ENCODE results near the gene DENND1A. TPM values are rescaled to one million over a fixed set of nuclear protein-coding genes. Genes with fewer than 3 reads are reported as not detected.

DENND1A gene
- total RNA-seq, 2 experiments from 2014 or later, result 23.7 to 29.5 TPM

DNA sequence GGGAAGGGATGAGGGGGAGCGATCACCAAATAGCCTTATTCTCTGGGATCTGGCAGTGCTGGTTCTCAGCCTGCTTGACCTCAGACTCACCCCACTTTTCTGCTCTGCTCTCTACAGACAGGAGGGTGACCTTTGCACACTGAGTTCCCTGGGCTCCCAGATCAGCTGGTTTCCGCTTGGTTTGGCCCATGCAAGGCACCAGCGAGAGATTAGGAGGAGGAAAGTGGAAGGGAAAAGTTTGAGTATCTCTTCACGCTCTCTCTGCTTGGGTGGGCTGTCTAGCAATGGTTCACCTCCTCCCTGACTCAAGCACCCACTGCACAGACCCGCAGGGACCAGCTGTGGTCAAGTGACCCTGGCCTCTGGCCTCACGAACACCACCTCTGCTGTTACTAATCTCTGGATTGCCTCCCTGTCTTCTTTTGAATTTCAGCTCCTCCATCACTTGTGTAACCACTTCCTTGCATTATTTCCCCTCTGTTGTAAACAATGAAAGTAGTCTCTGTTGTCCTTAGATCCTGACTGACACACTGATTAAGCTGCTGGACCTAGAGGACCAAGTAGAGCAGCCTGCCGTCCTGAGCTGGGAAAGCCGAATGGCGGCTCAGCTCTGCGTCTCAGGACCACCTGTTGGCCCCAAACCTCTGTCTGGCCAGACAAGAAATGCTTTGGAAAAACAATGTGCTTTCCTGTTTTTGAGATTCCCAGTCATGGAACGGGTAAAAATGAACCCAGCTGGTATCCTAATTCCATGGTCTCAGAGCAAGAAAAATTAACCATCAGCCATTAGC, 387.3 kb downstream of the DENND1A start:
- Mint-ChIP-seq H3K27ac (no peak overlapping the region), H3K36me3 (ENCODE audit: low read depth) (peaks cover 3% of the 10 kb centered on the region), H3K27me3 (no peaks in the 10 kb centered on the region), H3K4me3 (no peak overlapping the region), H3K4me1 (no peaks in the 10 kb centered on the region), H3K9me3 (ENCODE audit: low read depth) (no peaks in the 10 kb centered on the region)
- intact Hi-C loops (cut with DNase I, micrococcal nuclease), result loop anchor here in 1 of 2 experiments (5.0 to 10.0 kb wide), 2 partner anchors 385 to 462 kb away; no protein-coding TSS in a partner anchor
- POLR2A ChIA-PET, result no interaction called here
- ATAC-seq, result no peak
- DNase-seq, result no peak
- CTCF ChIA-PET, result interaction anchor here (0.6 to 2.3 kb wide), 4 partner anchors 10 to 498 kb away, joined by 3 to 13 read pairs (median 3); no protein-coding TSS in a partner anchor

DNA sequence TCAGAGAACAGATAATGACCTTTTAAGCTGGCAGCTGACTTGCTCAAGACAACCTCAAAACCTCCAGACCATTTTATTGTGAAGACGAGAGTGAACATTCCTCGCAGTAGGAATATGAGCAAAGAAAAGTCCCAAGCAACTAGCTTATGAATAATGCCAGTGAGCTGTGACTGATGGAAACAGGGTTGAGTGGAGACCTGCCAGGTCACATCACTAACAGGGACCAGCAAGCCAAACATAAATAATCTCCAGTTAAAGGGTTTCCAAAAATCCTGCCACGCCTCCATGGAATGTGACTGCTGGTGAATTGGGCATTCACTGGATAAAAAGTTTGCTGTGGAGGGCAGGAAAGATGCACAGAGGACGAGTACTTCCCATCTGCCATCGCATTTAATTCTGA, 388.5 kb downstream of the DENND1A start:
- Mint-ChIP-seq H3K27ac (no peak overlapping the region), H3K27me3 (no peaks in the 10 kb centered on the region), H3K4me1 (peaks cover 6% of the 10 kb centered on the region), H3K4me3 (no peak overlapping the region), H3K9me3 (ENCODE audit: low read depth) (no peaks in the 10 kb centered on the region), H3K36me3 (ENCODE audit: low read depth) (peaks cover 3% of the 10 kb centered on the region)
- intact Hi-C loops (cut with DNase I, micrococcal nuclease), result loop anchor here in 1 of 2 experiments (5.0 to 10.0 kb wide), 2 partner anchors 386 to 463 kb away; no protein-coding TSS in a partner anchor
- DNase-seq (no peak), ATAC-seq (no peak)
- ChIA-PET POLR2A (no interaction called here), CTCF (interaction anchor here (0.7 to 2.3 kb wide), 6 partner anchors 8 to 512 kb away, joined by 3 to 13 read pairs (median 4); no protein-coding TSS in a partner anchor)

DNA sequence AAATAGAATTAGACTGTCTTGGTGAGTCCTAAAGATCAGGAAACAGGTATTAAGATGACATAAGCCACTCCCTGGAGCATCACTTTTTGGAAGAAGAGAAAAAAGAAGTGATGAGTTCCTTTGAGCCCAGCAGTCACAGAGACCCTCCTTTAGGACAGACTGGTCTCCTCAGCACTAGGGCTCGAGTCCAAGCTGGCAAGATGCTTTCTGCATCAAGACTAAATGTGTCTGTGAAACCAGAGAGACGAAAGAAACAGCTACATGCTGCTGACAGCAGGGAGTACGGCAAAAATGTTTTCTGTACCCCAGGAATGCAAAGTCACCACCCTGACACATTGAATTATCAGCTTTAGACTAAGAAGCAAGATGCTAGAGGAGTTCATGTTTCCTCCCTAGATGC, 389.5 kb downstream of the DENND1A start:
- Mint-ChIP-seq H3K36me3 (ENCODE audit: low read depth) (peaks cover 6% of the 10 kb centered on the region), H3K27me3 (no peaks in the 10 kb centered on the region), H3K4me1 (peaks cover 7% of the 10 kb centered on the region), H3K4me3 (no peak overlapping the region), H3K27ac (no peak overlapping the region), H3K9me3 (ENCODE audit: low read depth) (no peaks in the 10 kb centered on the region)
- DNase-seq (no peak), ATAC-seq (no peak)
- CTCF ChIA-PET, result no interaction called here
- POLR2A ChIA-PET, result no interaction called here
- intact Hi-C loops (cut with DNase I, micrococcal nuclease), result loop anchor here in 1 of 2 experiments (5.0 to 10.0 kb wide), 2 partner anchors 387 to 464 kb away; no protein-coding TSS in a partner anchor

DNA sequence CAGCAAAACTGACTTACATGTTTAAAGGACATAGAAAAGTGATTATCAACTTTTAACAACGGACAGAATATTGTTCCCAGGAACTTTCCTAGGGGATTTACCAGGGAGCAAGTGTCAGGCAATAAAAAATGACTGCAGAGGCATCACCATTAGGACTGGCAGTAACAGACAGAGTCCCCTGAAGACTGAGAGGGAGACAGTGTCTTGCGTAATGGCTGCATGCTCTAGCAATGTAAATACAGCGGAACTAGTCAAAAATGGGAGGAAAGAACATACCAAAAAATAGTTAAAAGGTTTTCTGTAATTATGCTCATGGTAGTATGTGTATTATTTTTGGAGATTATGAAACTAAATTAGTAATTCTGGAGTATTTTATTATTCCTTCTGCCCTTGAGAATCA, 392.1 kb downstream of the DENND1A start:
- peaks cover 7% of the 10 kb centered on the region for H3K4me1 Mint-ChIP-seq
- no peak overlapping the region for H3K4me3 Mint-ChIP-seq
- no peaks in the 10 kb centered on the region for H3K27me3 Mint-ChIP-seq
- intact Hi-C loops (cut with DNase I, micrococcal nuclease), result no loop called here
- H3K27ac Mint-ChIP-seq, result no peak overlapping the region
- H3K9me3 Mint-ChIP-seq (ENCODE audit: low read depth), result peaks cover 3% of the 10 kb centered on the region
- H3K36me3 Mint-ChIP-seq (ENCODE audit: low read depth), result peaks cover 19% of the 10 kb centered on the region
- ChIA-PET POLR2A (no interaction called here), CTCF (no interaction called here)
- ATAC-seq (no peak), DNase-seq (no peak)

DNA sequence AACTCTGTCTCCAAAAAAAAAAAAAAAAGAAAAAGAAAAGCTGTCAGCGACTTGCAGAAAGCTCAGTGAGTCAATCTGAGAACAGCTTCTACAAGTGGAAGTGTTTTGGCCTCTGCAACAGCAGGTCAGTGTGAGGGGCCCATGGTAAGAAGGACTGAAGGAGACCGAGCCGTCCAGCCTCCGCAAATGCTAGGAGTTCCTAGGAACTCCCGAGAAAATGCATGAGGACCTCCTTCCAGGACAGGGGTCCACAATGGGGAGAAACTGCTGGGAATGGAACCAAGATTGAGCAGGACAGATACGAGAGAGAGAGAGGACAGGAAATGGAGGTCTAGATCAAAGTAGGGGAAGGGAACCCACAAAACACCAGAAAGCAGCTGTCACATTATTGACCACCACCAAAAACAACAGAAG, 393.5 kb downstream of the DENND1A start:
- intact Hi-C loops (cut with DNase I, micrococcal nuclease), result no loop called here
- no peak overlapping the region for H3K27ac Mint-ChIP-seq
- H3K4me1 Mint-ChIP-seq, result peaks cover 7% of the 10 kb centered on the region
- DNase-seq (no peak), ATAC-seq (no peak)
- CTCF ChIA-PET, result interaction anchor here (1.3 kb wide), 1 partner anchor 9 kb away, joined by 6 read pairs; no protein-coding TSS in a partner anchor
- peaks cover 24% of the 10 kb centered on the region for H3K36me3 Mint-ChIP-seq (ENCODE audit: low read depth)
- H3K27me3 Mint-ChIP-seq, result no peaks in the 10 kb centered on the region
- H3K9me3 Mint-ChIP-seq (ENCODE audit: low read depth), result peaks cover 5% of the 10 kb centered on the region
- POLR2A ChIA-PET, result no interaction called here
- H3K4me3 Mint-ChIP-seq, result no peak overlapping the region

DNA sequence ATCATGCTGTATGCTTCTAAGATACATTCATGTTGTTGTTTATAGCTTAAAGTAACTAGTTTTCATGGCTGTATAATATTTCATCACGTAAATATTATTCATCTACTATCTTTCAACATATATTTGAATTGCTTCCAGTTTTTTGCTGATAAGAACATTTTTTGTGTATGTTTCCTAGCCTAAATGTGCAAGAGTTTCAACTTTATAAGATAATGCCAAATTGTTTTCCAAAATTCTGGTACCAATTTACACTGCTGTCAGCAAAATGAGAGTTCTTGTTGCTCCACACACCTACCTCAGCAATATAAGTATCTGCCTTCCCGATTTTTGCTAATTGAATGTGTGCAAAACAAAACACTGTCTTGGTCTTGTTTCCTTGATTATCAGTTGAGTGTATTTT, 395.6 kb downstream of the DENND1A start:
- no peak for ATAC-seq
- intact Hi-C loops (cut with DNase I, micrococcal nuclease), result no loop called here
- H3K27ac Mint-ChIP-seq, result no peak overlapping the region

DNA sequence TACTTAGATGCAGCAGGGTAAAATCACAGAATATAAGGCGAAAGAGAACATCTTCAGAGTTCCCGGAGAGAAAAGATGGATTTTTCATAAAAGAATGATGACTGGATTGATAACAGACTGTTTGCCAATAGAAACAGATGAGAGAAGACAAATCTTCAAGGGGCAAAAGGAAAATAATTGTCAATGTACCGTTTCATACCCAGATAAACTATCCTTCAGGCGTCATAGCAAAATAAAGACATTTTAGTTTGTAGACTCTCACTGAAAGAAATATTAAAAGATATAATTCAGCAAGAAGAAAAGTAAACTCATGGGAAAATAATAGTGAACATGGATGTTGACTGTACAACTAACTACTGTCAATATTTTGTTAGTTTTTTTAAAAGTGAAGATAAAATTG, 399.7 kb downstream of the DENND1A start:
- Mint-ChIP-seq H3K36me3 (ENCODE audit: low read depth) (peaks cover 28% of the 10 kb centered on the region), H3K27ac (no peak overlapping the region), H3K27me3 (no peaks in the 10 kb centered on the region), H3K9me3 (ENCODE audit: low read depth) (peaks cover 13% of the 10 kb centered on the region), H3K4me3 (no peak overlapping the region), H3K4me1 (no peaks in the 10 kb centered on the region)
- ATAC-seq (no peak), DNase-seq (no peak)
- intact Hi-C loops (cut with DNase I, micrococcal nuclease), result no loop called here
- POLR2A ChIA-PET, result no interaction called here
- CTCF ChIA-PET, result no interaction called here

More for the DNA sequence above, 395.6 kb downstream of the DENND1A start:
- POLR2A ChIA-PET, result no interaction called here
- CTCF ChIA-PET, result interaction anchor here (1.0 kb wide), 1 partner anchor 7 kb away, joined by 4 read pairs; no protein-coding TSS in a partner anchor
- Mint-ChIP-seq H3K4me1 (peaks cover 7% of the 10 kb centered on the region), H3K36me3 (ENCODE audit: low read depth) (peaks cover 35% of the 10 kb centered on the region), H3K27me3 (no peaks in the 10 kb centered on the region), H3K4me3 (no peak overlapping the region), H3K9me3 (ENCODE audit: low read depth) (peaks cover 15% of the 10 kb centered on the region)
- DNase-seq, result no peak

DNA sequence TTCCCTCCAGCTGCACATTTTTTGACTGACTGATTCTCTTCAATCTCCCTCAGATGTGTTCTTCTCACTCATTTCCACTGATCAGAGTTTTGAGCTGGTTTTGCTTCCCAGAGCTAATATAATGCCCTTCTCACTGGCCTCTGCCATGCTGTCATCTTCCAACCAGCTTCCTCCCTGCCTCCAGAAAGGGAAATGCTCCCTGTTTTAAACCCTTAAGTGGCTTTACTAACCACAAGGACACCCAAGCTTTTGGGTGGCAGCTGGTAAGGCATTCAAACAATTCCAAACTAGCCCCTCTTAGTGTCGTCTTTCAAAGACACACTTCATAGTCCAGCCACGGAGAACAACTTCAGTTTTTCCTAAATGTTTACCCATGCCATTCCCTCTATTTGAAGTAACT, 401.4 kb downstream of the DENND1A start:
- ATAC-seq (no peak), DNase-seq (no peak)
- intact Hi-C loops (cut with DNase I, micrococcal nuclease), result no loop called here
- CTCF ChIA-PET, result interaction anchor here (0.7 to 1.1 kb wide), 3 partner anchors 31 to 437 kb away, joined by 3 to 4 read pairs (median 3); no protein-coding TSS in a partner anchor
- H3K27ac Mint-ChIP-seq, result no peak overlapping the region
- peaks cover 19% of the 10 kb centered on the region for H3K36me3 Mint-ChIP-seq (ENCODE audit: low read depth)
- peaks cover 11% of the 10 kb centered on the region for H3K9me3 Mint-ChIP-seq (ENCODE audit: low read depth)
- POLR2A ChIA-PET, result no interaction called here
- H3K27me3 Mint-ChIP-seq, result no peaks in the 10 kb centered on the region
- no peak overlapping the region for H3K4me3 Mint-ChIP-seq
- no peaks in the 10 kb centered on the region for H3K4me1 Mint-ChIP-seq

DNA sequence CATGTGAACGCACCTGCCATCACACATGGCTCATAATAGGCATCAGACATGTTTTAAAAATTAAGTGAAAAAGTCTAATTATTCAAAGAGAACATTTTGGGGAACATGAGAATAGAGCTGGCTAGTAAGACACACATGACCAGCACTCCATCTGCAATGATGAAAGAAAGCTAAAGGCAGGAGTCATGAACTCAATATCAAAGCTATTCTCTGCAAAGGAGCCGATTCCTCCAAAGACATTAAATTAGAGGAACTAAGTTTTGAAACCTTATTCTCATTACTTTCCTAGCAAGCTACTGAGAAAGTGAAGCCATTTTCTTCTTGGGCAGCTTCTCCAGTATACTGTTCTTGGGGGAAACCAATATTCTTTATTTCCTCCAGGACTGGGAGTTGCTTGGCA, 401.9 kb downstream of the DENND1A start:
- POLR2A ChIA-PET, result no interaction called here
- intact Hi-C loops (cut with DNase I, micrococcal nuclease), result no loop called here

DNA sequence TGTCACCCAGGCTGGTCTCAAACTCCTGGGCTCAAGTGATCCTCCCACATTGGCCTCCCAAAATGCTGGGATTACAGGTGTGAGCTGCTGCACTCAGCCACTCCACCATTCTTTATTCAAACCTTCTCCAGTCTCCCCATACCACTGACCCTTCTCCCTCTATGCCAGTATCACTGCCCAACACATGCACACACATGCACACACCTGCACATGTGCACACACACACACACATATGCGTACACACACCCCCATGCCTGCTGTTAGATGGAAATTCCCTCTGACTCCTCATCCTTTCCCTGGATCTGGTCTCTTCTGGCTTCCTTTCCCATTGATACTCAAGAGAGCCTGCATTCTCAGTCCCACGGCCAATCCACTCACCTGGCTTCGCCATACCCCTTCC, 404.0 kb downstream of the DENND1A start:
- no peaks in the 10 kb centered on the region for H3K4me1 Mint-ChIP-seq
- ChIA-PET CTCF (no interaction called here), POLR2A (no interaction called here)
- ATAC-seq, result no peak
- peaks cover 5% of the 10 kb centered on the region for H3K9me3 Mint-ChIP-seq (ENCODE audit: low read depth)
- H3K27me3 Mint-ChIP-seq, result no peaks in the 10 kb centered on the region
- intact Hi-C loops (cut with DNase I, micrococcal nuclease), result no loop called here
- DNase-seq, result no peak
- peaks cover 8% of the 10 kb centered on the region for H3K36me3 Mint-ChIP-seq (ENCODE audit: low read depth)
- H3K4me3 Mint-ChIP-seq, result no peak overlapping the region
- no peak overlapping the region for H3K27ac Mint-ChIP-seq

More for the DNA sequence above, 401.9 kb downstream of the DENND1A start:
- H3K9me3 Mint-ChIP-seq (ENCODE audit: low read depth), result peaks cover 11% of the 10 kb centered on the region
- no peak for ATAC-seq
- no peaks in the 10 kb centered on the region for H3K27me3 Mint-ChIP-seq
- H3K36me3 Mint-ChIP-seq (ENCODE audit: low read depth), result peaks cover 17% of the 10 kb centered on the region
- H3K4me3 Mint-ChIP-seq, result no peak overlapping the region
- DNase-seq, result no peak
- no peaks in the 10 kb centered on the region for H3K4me1 Mint-ChIP-seq
- no peak overlapping the region for H3K27ac Mint-ChIP-seq
- CTCF ChIA-PET, result interaction anchor here (0.6 to 1.6 kb wide), 4 partner anchors 8 to 437 kb away, joined by 3 to 6 read pairs (median 4); no protein-coding TSS in a partner anchor

DNA sequence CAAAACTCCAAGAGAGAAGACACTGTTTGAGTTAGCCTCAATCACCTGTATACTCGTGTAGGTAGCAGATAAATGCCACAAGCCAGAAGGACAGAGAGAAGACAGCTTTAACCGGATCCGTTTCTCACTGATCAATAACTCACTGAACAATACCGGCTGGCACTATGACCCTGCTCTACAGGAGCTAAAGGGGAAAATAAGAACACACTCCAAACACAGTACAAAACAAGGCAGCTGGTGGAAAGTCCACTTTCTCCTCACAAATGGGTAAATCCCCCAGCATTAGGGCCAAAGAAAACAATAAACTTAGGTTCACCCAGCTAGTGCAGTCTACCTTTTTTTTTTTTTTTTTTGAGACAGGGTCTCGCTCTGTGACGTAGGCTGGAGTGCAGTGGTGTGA, 404.5 kb downstream of the DENND1A start:
- H3K4me3 Mint-ChIP-seq, result no peak overlapping the region
- H3K9me3 Mint-ChIP-seq (ENCODE audit: low read depth), result peaks cover 5% of the 10 kb centered on the region
- intact Hi-C loops (cut with DNase I, micrococcal nuclease), result no loop called here
- ATAC-seq (no peak), DNase-seq (no peak)
- no peaks in the 10 kb centered on the region for H3K4me1 Mint-ChIP-seq
- POLR2A ChIA-PET, result no interaction called here
- peaks cover 8% of the 10 kb centered on the region for H3K36me3 Mint-ChIP-seq (ENCODE audit: low read depth)
- no peaks in the 10 kb centered on the region for H3K27me3 Mint-ChIP-seq
- H3K27ac Mint-ChIP-seq, result no peak overlapping the region
- CTCF ChIA-PET, result no interaction called here

DNA sequence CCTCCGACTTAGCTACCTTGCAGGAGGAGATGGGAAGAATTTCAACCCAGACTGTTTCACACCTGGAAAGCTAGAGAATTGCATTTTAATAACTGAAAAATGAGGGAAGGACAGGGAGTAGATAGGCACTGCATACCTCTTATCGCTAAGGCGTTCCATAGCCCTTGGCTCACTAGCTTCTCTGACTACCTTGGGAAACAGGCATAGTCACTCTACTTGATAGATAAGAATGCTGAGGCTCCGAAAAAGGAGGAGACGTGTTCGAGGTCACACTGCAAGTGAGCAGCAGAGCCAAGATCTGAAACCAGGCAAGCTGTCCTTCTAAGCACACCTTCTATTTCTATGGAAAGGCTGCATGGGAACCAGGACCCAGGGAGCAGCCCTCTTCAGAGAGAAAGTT, 405.1 kb downstream of the DENND1A start:
- Mint-ChIP-seq H3K4me3 (no peak overlapping the region), H3K36me3 (ENCODE audit: low read depth) (peaks cover 5% of the 10 kb centered on the region), H3K9me3 (ENCODE audit: low read depth) (peaks cover 1% of the 10 kb centered on the region), H3K27me3 (no peaks in the 10 kb centered on the region), H3K27ac (no peak overlapping the region), H3K4me1 (no peaks in the 10 kb centered on the region)
- POLR2A ChIA-PET, result no interaction called here
- DNase-seq (no peak), ATAC-seq (no peak)
- intact Hi-C loops (cut with DNase I, micrococcal nuclease), result no loop called here
- CTCF ChIA-PET, result no interaction called here

Data from activated CD4-positive, alpha-beta T cell treated with anti-CD3 and anti-CD28 coated beads for 36 hours (primary cell).